LNCAP (cell line): Measurements from ENCODE around the gene SH3RF3.

ENCODE experiments used
- TF ChIP-seq, protein P1 (sequence below): fragments of 450-650 bp; IDR thresholded peaks from 2 replicates; pipeline ENCODE4 v1.5.1; 2017; ENCODE audit warnings: mild to moderate bottlenecking

Gene SH3RF3

DNA sequence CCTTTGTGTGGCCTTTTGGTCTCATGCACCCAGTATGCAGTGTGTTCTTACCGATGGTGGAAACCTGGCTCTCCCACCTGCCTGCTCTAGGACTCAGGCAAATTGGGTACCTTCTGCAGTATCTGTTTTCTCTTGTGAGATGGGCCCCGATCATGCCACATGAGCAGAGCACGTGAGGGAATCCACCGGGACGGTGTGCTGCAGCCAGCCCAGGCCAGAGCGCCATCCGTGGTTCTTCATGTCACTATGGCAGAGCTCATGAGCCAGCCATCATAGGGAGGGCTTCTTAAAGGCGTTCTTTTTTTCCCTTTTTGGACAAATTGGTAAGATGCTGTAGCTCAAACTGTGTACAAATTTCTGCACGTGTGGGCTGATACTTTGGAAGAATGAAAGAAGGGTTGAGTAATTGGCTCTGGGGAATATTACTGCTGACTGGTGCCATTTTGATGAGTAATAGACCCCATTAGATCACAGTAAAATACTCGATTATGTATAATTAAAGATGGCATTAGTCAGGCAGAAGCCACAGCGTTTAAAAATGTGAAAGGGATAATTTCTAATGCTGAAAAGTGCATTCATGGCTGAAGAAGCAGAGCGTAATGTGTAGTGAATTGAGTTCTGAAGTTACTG, 19.2 kb downstream of the SH3RF3 start:
- TF ChIP-seq, protein P1, sequence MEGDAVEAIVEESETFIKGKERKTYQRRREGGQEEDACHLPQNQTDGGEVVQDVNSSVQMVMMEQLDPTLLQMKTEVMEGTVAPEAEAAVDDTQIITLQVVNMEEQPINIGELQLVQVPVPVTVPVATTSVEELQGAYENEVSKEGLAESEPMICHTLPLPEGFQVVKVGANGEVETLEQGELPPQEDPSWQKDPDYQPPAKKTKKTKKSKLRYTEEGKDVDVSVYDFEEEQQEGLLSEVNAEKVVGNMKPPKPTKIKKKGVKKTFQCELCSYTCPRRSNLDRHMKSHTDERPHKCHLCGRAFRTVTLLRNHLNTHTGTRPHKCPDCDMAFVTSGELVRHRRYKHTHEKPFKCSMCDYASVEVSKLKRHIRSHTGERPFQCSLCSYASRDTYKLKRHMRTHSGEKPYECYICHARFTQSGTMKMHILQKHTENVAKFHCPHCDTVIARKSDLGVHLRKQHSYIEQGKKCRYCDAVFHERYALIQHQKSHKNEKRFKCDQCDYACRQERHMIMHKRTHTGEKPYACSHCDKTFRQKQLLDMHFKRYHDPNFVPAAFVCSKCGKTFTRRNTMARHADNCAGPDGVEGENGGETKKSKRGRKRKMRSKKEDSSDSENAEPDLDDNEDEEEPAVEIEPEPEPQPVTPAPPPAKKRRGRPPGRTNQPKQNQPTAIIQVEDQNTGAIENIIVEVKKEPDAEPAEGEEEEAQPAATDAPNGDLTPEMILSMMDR, result no peak

DNA sequence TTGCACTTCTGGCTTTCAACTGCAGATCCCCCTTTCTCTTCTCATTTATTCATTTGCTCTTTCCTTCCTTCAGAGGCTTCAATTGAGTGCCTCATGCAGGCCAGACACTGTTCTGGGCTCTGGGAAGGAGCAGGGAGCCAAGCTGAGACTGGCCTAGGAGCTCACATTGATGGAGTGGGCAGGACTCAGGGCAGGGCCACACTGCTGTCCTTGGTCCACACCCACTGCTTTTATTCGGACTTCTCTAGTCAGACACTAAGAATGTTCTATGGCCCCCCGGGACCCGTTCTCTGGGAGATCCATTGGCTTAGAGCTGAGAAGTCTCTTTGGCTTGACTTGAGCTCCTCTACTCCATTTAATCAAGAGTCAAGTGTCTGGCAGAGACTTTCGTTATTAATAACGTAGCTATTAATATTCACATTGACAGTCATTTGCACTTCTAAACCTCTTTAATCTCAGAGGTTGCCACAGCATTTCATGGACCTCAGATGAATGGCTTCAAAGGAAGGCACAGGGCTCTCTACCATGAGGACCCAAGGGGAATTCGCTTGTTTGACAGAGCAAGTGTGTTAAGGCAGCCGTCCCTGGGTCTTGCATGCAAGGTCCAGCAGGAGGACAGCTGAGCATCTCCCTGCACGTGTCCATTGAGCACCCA, 20.1 kb downstream of the SH3RF3 start:
- TF ChIP-seq, protein P1, result no peak

DNA sequence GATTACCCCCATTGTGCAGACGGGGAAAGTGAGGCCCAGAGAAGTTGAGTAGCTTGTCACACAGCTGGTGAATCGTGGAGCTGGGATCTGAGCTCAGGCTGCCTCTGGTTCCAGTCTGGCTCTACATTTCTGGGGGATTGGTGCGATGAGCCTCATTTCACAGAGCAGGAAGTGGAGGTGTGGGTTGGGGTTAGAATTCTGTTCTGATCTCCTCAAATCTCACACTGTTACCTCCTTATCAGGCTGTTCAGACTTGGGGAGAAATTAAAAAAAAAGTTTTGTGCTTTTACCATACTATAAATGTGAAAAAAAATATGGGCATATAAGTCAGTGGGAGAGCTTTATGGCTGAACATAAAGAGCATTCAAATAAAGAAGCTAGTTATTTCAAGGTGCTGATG, 21.6 kb downstream of the SH3RF3 start:
- TF ChIP-seq, protein P1, result no peak

DNA sequence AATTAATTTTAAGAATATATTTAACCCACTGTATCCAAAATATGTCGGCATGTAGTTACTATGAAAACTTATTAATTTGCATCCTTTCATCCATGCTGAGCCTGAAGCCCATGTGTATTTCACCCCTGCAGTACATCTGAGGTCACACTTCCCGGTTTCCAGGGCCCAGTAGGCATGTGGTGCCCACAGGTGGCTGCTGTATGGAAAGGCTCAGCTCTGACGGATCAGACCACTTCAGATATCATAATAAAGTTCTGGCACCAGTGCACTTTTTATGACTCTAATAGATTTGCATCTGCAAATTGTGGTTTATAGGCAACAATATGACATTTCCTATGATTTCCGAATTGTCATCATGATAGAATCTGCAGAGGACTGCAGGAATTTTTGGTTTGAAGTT, 22.5 kb downstream of the SH3RF3 start:
- TF ChIP-seq, protein P1, result no peak

DNA sequence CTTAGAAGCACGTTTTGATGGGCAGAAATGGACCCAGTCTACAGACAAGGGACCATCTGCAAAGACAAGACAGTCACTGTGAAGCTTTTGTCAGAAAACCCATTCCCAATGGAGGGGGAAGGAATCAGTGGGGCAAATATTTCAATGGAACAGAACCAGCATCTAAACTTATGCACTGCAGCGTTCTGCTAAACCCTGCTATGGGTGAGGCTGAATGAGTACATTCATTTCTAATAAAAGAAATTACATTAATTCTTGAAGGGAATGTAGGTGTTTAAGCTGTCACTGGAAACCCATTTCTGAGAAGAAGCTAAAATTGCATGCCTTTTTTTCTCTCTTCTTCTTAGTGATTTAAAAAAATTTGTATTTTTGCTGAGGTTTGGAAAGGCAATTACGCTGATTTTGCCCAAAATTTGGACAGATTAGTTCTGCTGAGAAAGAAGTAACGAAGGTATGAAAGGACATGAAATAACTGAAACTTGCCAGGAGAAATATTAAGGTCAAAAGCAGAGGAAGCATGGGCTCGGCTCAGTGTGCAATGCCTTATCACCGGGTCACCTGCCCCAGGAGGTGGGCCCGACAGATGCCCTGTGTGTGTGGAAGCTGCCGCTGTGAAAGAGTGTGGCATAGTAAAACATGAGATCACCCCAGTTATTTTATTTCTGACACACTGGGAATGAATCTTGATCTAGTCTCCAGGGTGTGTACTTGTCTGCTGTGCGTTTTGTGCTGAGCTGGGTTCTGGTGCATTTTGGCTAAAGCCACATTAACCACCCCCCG, 24.2 kb downstream of the SH3RF3 start:
- TF ChIP-seq, protein P1, result no peak

DNA sequence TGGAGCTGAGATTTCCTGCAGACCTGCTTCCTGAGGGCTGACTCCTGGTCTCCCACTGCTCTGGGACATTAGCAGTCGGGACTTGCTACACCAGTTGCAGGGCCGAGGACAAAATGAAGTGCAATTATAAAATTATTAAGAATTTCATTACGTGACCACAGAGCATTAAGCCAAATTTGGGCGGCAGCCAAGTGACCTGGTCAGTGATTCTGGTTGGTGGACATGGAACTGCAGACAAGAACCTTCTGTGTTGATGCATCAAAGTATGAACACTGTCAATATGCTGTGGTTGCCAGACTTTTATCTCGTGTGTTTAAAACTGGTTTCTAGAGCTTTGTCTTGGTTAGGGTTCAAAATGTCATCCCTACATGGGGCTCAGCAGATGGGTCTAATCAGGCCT, 24.8 kb downstream of the SH3RF3 start:
- TF ChIP-seq, protein P1, result no peak

DNA sequence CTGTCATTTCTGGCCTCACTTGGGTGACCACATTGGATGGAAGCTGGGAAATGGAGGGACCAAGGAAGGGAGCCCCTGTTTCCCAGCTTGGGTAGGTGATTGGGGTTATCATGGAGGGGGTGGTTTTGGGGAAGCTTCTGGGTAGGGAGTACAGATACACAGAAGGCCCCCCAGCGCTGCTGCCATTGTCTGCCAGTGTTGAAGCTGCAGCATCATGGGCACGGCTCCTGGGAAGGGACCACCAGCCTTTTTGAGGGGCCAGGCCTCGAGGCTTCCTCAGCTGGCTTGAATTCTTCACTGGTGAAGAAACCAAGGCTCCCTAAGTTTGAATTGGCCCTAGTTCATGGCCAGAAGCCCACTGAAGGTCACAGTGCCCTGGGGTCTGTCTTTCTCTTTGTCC, 25.2 kb downstream of the SH3RF3 start:
- TF ChIP-seq, protein P1, result no peak
